HG03280 (cell line): ENCODE measurements around the gene ERBB4.

Experiments
- ATAC-seq: cut with Tn5 transposase; IDR thresholded peaks from one replicate; pipeline ENCODE4 v1.9.1; 2021; ENCODE audit warnings: mild to moderate bottlenecking, moderate library complexity; ENCODE audit not compliant: unreplicated experiment

The ERBB4 gene

GRCh38 chr2:212099658-212100057 lies 438.9 kb downstream of the ERBB4 start:
- no peak for ATAC-seq

- no peak for ATAC-seq
These were observed 439.6 kb downstream of the ERBB4 start for GRCh38 chr2:212098966-212099365.

- ATAC-seq: no peak
These were observed 441.6 kb downstream of the ERBB4 start for GRCh38 chr2:212097001-212097400.

GRCh38 chr2:212089873-212090272 lies 448.7 kb downstream of the ERBB4 start:
- ATAC-seq: no peak

GRCh38 chr2:212088353-212088752 lies 450.2 kb downstream of the ERBB4 start:
- ATAC-seq: peak; percentile 52

- ATAC-seq: no peak
These were observed 455.1 kb downstream of the ERBB4 start for GRCh38 chr2:212083492-212083891.

GRCh38 chr2:212078103-212078502 lies 460.5 kb downstream of the ERBB4 start:
- ATAC-seq: peak; percentile 61

GRCh38 chr2:212076456-212076855 lies 462.1 kb downstream of the ERBB4 start:
- peak; percentile 41 for ATAC-seq

GRCh38 chr2:212073360-212073759 lies 465.2 kb downstream of the ERBB4 start:
- ATAC-seq: no peak

GRCh38 chr2:212066546-212066945 lies 472.1 kb downstream of the ERBB4 start:
- no peak for ATAC-seq

GRCh38 chr2:212064318-212064717 lies 474.3 kb downstream of the ERBB4 start:
- ATAC-seq: no peak

GRCh38 chr2:212052412-212053159 lies 486.0 kb downstream of the ERBB4 start:
- no peak for ATAC-seq

GRCh38 chr2:212050871-212051270 lies 487.7 kb downstream of the ERBB4 start:
- ATAC-seq: no peak

GRCh38 chr2:212042562-212042961 lies 496.0 kb downstream of the ERBB4 start:
- ATAC-seq: no peak

GRCh38 chr2:212037062-212037461 lies 501.5 kb downstream of the ERBB4 start:
- no peak for ATAC-seq

GRCh38 chr2:212034841-212035585 lies 503.6 kb downstream of the ERBB4 start:
- no peak for ATAC-seq

GRCh38 chr2:212033888-212034287 lies 504.7 kb downstream of the ERBB4 start:
- no peak for ATAC-seq

- no peak for ATAC-seq
These were observed 505.9 kb downstream of the ERBB4 start for GRCh38 chr2:212032536-212033219.

- peak; percentile 43 for ATAC-seq
These were observed 506.6 kb downstream of the ERBB4 start for GRCh38 chr2:212032032-212032431.

- no peak for ATAC-seq
These were observed 507.9 kb downstream of the ERBB4 start for GRCh38 chr2:212030709-212031108.

GRCh38 chr2:212028798-212029394 lies 509.7 kb downstream of the ERBB4 start:
- ATAC-seq: no peak
